HEK293 (cell line): ENCODE measurements around the gene THYN1.
A peak's percentile ranks its signal among the peaks of the same experiment; 100 is the strongest.

Experiments used
- CTCF ChIA-PET: fragments of 350-600 bp; formaldehyde crosslinking; extraction: SDS; loops from one replicate; lab custom pipeline; 2021; ENCODE audit warnings: antibody characterized with exemption; lab: Yijun Ruan, JAX
- POLR2A ChIA-PET: fragments of 300-600 bp; formaldehyde crosslinking; extraction: SDS; loops from one replicate; lab custom pipeline; 2020; ENCODE audit warnings: antibody characterized with exemption, inconsistent platforms; lab: Yijun Ruan, JAX
- H3K27ac ChIP-seq: fragments of 200-500 bp; sonication (Bioruptor generic); 2 replicates; pipeline ENCODE4 v1.5.1; 2014; ENCODE audit warnings: low read depth, low read length, control low read depth, inconsistent platforms; ENCODE audit errors: extremely low read depth
- H3K36me3 ChIP-seq, 2 experiments: fragments of 200-500 bp in 1 of 2; sonication (Bioruptor generic) in 1 of 2; 1 replicate in 1 of 2; 2 replicates in 1 of 2; pipeline ENCODE4 v1.5.1; 2014 to 2017; ENCODE audit warnings: inconsistent platforms in 2 of 2, low read length in 2 of 2; ENCODE audit not compliant: control insufficient read depth in 2 of 2, insufficient read depth in 1 of 2
- H3K4me1 ChIP-seq: fragments of 200-500 bp; sonication (Bioruptor generic); 2 replicates; pipeline ENCODE4 v1.5.1; 2014; ENCODE audit warnings: mild to moderate bottlenecking, low read length, inconsistent platforms; ENCODE audit not compliant: control insufficient read depth, insufficient read depth
- H3K4me3 ChIP-seq: 2 replicates; pipeline ENCODE4 v1.5.1; 2011; ENCODE audit warnings: low read depth, mild to moderate bottlenecking, control low read depth, low read length, moderate library complexity
- H3K9me3 ChIP-seq: fragments of 200-500 bp; sonication (Bioruptor generic); 2 replicates; pipeline ENCODE4 v1.5.1; 2014; ENCODE audit warnings: low read depth, low read length, inconsistent platforms; ENCODE audit not compliant: control insufficient read depth, insufficient read depth
- CTCF ChIP-seq: fragments of 450-650 bp; formaldehyde crosslinking; IDR thresholded peaks from 2 replicates; pipeline ENCODE4 v1.5.1; 2016; ENCODE audit warnings: missing biosample characterization, missing genetic modification characterization
- EGR2 ChIP-seq: fragments of 450-650 bp; formaldehyde crosslinking; IDR thresholded peaks from 2 replicates; pipeline ENCODE4 v1.5.1; 2016; ENCODE audit warnings: low read depth, missing biosample characterization, missing genetic modification characterization
- GLI4 ChIP-seq: fragments of 450-650 bp; formaldehyde crosslinking; IDR thresholded peaks from 2 replicates; pipeline ENCODE4 v1.5.1; 2016; ENCODE audit warnings: missing biosample characterization, missing genetic modification characterization
- PATZ1 ChIP-seq: fragments of 450-650 bp; formaldehyde crosslinking; IDR thresholded peaks from 2 replicates; pipeline ENCODE4 v1.5.1; 2016; ENCODE audit warnings: missing biosample characterization, missing genetic modification characterization
- REST ChIP-seq: fragments of 450-650 bp; formaldehyde crosslinking; IDR thresholded peaks from 2 replicates; pipeline ENCODE4 v1.5.1; 2016; ENCODE audit warnings: missing biosample characterization, missing genetic modification characterization
- SALL2 ChIP-seq: fragments of 450-650 bp; formaldehyde crosslinking; IDR thresholded peaks from 2 replicates; pipeline ENCODE4 v1.5.0; 2017; ENCODE audit warnings: missing biosample characterization, mild to moderate bottlenecking, missing genetic modification characterization, borderline replicate concordance
- ZBTB11 ChIP-seq: fragments of 450-650 bp; formaldehyde crosslinking; conservative IDR thresholded peaks from 2 replicates; pipeline ENCODE4 v1.5.1; 2016; ENCODE audit warnings: low read depth, missing biosample characterization, missing genetic modification characterization
- ZBTB48 ChIP-seq: fragments of 450-650 bp; formaldehyde crosslinking; IDR thresholded peaks from 2 replicates; pipeline ENCODE4 v1.5.1; 2016; ENCODE audit warnings: missing biosample characterization, missing genetic modification characterization
- ZFP69B ChIP-seq: fragments of 450-650 bp; formaldehyde crosslinking; IDR thresholded peaks from 2 replicates; pipeline ENCODE4 v1.5.1; 2016; ENCODE audit warnings: missing biosample characterization, missing genetic modification characterization
- ZNF140 ChIP-seq: fragments of 450-650 bp; formaldehyde crosslinking; IDR thresholded peaks from 2 replicates; pipeline ENCODE4 v1.5.1; 2016; ENCODE audit warnings: missing biosample characterization, missing genetic modification characterization
- ZNF19 ChIP-seq: fragments of 450-650 bp; formaldehyde crosslinking; IDR thresholded peaks from 2 replicates; pipeline ENCODE4; 2016; ENCODE audit warnings: missing biosample characterization, missing genetic modification characterization, low read depth
- ZNF214 ChIP-seq: fragments of 450-650 bp; formaldehyde crosslinking; IDR thresholded peaks from 2 replicates; pipeline ENCODE4 v1.5.1; 2017; ENCODE audit warnings: missing biosample characterization, mild to moderate bottlenecking, missing genetic modification characterization, borderline replicate concordance
- ZNF26 ChIP-seq: fragments of 450-650 bp; formaldehyde crosslinking; IDR thresholded peaks from 2 replicates; pipeline ENCODE4 v1.5.1; 2016; ENCODE audit warnings: missing biosample characterization, missing genetic modification characterization
- ZNF488 ChIP-seq: fragments of 450-650 bp; formaldehyde crosslinking; IDR thresholded peaks from 2 replicates; pipeline ENCODE4 v1.5.1; 2016; ENCODE audit warnings: missing biosample characterization, missing genetic modification characterization
- ZNF654 ChIP-seq: fragments of 450-650 bp; formaldehyde crosslinking; IDR thresholded peaks from 2 replicates; pipeline ENCODE4 v1.5.1; 2016; ENCODE audit warnings: low read depth, missing biosample characterization, missing genetic modification characterization
- ZNF664 ChIP-seq: fragments of 450-650 bp; formaldehyde crosslinking; IDR thresholded peaks from 2 replicates; pipeline ENCODE4 v1.5.1; 2016; ENCODE audit warnings: missing biosample characterization, missing genetic modification characterization
- ZXDB ChIP-seq: fragments of 450-650 bp; formaldehyde crosslinking; IDR thresholded peaks from 2 replicates; pipeline ENCODE4 v1.5.1; 2016; ENCODE audit warnings: missing biosample characterization, missing genetic modification characterization

The THYN1 gene

GRCh38 chr11:134207538-134208239 lies 45.5 kb downstream of the THYN1 start (continued):
- no peak for TF ChIP-seq ZBTB11
- TF ChIP-seq ZFP69B, result no peak
- TF ChIP-seq ZNF654, result peak; percentile 19; the same call in 1 of the 2 replicates
- TF ChIP-seq CTCF (tag by site-specific recombination), result peak; percentile 44; the same call in 1 of the 2 replicates
- TF ChIP-seq REST (tag by site-specific recombination), result no peak
- TF ChIP-seq, all 188 proteins: peak for 3

GRCh38 chr11:134206185-134206584 lies 47.0 kb downstream of the THYN1 start:
- Histone ChIP-seq H3K4me1 (no peaks in the 10 kb centered on the region), H3K36me3 (peaks cover 22 to 94% of the 10 kb centered on the region in 2 experiments), H3K27ac (no peak overlapping the region), H3K9me3 (no peaks in the 10 kb centered on the region), H3K4me3 (no peak overlapping the region)
- ChIA-PET CTCF (interaction anchor here (1.1 kb wide), 1 partner anchor 19 kb away, joined by 4 read pairs; no protein-coding TSS in a partner anchor), POLR2A (no interaction called here)
- TF ChIP-seq GLI4 (tag by site-specific recombination) (no peak), ZBTB48 (no peak), ZNF654 (no peak), ZNF26 (tag by site-specific recombination) (no peak), EGR2 (tag by site-specific recombination) (no peak), REST (tag by site-specific recombination) (no peak), SALL2 (tag by site-specific recombination) (no peak), ZNF19 (tag by site-specific recombination) (no peak), PATZ1 (tag by site-specific recombination) (no peak), ZXDB (tag by site-specific recombination) (no peak), ZNF140 (tag by site-specific recombination) (no peak), ZNF488 (tag by site-specific recombination) (no peak), ZNF214 (tag by site-specific recombination) (no peak), ZNF664 (tag by site-specific recombination) (no peak)
